D341Med (cell line): ENCODE data around the gene CD44.

ENCODE experiments used
- DNase-seq: peaks from one replicate; pipeline ENCODE4 v3.0.0; 2012; ENCODE audit warnings: low spot score

CD44 gene

GRCh38 chr11:35139722-35140282 lies 831 bp downstream of the CD44 start:
- peak; percentile 30 for DNase-seq

DNA sequence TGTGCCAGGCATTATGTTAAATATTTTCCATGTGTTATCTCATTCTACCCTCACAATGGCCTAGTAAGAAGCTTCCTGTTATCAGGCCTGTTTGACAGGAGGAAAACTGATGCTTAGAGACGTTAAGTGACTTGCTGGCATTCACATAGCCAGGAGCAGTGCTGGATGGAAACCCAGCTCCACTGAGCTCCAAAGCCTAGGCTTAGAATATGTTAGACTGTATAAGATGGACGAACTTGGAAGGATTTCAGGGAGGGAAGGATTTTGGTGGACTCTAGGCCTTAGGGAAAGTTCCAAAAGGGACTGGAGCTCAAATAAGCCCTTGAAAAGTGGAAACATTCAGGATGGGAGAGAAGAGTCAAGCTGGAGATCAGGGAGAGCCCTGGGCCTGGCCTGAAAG lies 2.1 kb downstream of the CD44 start:
- no peak for DNase-seq

GRCh38 chr11:35141571-35141971 lies 2.6 kb downstream of the CD44 start:
- no peak for DNase-seq

GRCh38 chr11:35142481-35143075 lies 3.6 kb downstream of the CD44 start:
- DNase-seq, result no peak

- DNase-seq, result no peak
These were observed 4.5 kb downstream of the CD44 start for GRCh38 chr11:35143297-35144135.

DNA sequence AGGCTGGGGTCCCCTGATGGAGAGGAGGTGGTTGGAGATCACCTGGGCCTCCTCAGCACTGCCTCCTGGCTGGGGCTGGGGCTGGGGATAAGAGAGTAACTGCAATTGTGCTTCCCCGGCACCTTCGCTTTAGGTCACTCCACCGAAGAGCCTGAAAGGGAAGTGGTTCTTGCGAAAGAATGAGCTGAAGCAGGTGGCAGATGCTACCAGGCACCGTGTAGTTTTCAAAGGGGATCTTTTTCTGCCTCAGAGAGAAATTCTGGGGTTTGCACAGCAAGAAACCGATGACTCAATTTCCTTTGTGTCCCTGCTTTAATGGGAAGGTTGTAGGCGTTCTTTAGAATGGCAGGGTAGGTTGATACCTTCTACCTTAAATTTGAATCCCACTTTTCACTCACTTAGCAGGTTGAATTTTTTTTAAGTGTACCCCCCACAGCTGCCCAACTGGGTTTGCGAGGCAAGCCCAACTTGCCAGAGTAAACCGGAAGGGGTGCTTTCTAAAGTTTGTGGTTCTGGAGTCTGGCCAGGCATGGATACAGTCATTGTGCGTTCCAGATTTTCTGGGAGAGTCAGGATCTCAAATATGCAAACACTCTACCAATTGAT lies 5.3 kb downstream of the CD44 start:
- no peak for DNase-seq

DNA sequence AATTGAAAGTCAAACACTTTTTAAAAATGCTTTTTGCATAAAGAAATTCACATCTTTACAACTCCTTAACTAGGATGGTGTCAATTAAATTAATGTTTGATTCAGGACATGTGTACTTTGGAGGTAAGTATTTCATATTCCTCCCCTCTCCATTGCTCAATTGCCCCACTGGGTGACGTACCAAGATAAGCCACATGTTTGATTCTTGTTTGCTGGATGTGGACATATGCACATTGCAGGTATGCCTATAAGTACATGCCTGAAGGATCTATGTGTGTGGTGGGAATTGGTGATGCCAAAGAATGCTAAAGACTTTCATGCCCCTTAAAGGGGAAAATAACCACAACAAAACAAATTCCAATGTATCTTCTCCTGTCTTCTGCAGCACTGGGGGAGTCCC lies 5.8 kb downstream of the CD44 start:
- no peak for DNase-seq

DNA sequence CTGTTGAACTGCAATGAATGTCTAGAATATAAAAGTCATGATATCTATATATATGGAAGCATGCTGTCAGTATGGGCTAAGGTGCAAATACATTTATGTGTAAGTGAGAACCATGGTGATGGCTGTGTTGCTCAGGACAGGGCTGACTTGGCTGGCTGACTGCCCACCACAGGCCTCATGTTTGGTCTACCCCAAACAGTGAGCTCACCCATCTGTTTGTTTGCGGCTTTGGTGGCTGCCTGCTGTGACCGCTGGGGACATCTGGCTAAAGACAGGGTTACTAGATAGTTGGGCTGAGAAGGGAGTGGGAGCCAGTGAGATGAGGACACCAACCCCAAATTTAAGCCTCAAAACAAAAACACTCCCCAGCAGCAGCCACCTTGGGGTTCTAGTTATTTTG lies 6.3 kb downstream of the CD44 start:
- DNase-seq, result no peak

- DNase-seq, result no peak
These were observed 7.1 kb downstream of the CD44 start for GRCh38 chr11:35146074-35146521.

- DNase-seq, result no peak
These were observed 7.7 kb downstream of the CD44 start for GRCh38 chr11:35146711-35147110.

DNA sequence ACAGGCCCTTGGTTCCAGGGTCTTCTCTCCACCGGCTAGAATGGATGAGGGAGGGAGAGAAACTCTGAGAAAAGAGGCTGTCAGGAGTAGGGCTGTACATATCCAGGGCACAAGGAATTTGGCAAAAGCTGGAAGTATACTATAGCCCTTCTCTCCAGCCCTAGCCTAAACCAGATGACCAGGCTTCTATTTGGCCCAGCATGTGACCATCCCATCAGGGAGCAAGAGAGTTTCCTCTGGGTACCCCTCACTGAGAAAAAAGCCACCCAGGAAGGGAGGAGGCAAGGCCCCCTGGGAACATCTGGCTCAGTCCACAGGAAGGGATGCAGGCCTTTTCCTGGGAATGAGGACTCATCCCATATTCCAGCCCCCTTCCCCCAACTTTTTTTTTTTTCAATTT lies 8.3 kb downstream of the CD44 start:
- DNase-seq, result no peak

DNA sequence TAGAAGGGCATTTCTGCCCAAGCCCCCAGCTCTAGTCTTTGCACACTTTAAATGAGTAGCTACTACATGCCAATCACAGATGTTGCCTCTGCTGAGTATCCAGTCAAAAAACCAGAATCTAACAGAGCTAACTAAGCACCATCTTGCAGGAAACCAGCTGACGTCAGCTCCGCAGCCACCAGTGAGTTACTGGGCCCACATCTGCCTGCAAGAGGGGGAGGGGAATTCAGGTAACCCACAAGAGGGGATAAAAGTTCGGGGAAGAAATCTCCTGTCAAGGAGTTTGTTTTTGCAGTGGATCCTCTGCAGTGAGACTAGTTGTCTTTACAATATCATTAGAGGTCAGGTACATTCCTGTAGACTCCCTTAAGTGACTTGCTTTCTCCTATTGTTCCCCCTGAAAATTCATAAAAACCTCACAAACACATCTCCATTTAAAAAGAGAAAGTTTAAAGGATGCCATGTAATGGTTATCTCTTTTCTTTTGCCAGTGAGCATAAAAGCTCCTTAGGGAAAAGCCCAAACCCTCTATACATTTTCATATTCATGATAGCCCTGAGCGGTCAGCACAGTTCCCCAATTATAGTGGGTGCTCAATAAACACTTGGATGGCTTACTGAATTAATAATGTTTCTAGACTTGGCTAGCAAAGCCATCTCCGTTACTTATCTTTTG lies 9.3 kb downstream of the CD44 start:
- DNase-seq, result no peak

DNA sequence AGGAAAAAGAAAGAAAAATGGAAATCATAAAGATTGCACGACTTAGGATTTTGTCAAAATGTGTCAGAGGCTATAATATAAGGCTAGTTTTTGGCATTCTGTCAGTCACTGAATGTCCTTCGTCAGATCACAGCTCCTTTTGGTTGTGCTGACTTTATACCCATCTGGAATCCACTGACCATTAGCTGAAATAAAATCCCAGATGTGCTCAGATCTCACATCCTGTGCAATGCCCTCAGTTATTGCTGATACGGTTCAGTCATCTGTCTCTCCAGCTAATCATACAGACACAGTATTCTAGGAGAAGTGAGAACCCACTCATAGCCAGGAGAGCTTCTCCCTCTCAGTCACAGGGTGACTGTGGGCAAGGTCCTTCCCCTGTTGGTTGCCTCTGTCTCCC lies 11.5 kb downstream of the CD44 start:
- no peak for DNase-seq

- DNase-seq, result no peak
These were observed 12.3 kb downstream of the CD44 start for GRCh38 chr11:35151241-35151640.

DNA sequence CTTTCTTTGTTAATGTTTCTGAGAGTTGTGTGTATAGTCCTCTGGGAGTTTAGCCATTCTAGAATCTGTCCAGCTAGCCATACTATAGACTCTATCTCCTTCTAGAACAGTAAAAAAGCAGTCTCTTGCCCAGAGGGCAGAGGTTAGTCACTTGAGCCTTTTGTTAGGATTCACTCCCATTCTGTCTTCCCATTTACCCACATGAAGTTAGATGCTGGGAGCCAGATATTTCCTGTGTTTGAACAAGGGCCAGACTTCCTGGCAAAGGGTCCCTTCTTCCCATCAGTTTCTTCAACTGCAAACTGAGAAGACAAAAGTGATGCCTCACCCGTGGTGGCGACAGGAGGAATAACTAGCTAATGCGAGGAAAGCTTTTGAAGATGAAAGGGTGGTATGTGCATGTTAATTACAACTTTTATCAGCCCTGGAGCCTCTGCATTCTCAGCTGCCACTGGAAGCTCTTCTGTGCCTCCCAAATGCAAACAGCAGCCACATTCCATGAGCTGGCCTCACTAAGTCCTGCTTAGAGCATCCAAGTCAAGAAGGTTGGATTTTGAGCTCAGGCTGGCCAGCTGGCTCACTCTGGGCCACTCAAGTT lies 12.8 kb downstream of the CD44 start:
- no peak for DNase-seq

DNA sequence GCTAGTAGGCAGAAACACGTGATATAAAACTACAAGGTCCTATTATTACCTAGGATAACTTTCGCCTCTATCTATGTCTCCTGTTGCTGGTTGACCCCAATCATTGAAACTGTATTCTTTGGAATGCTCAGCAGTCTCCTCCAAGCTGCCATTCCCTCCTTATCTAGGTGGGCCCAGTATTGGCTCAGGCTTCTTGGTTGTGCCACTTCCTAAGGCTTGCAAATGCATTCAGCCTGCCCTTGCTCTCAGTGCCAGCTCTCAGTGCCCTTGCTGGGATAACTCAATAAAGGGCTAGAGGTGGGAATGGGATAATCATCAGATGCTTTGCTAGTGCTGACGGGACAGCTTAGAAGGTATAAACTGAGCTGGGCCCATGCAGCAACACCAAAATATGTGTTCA lies 13.6 kb downstream of the CD44 start:
- DNase-seq, result no peak

GRCh38 chr11:35153280-35153679 lies 14.3 kb downstream of the CD44 start:
- DNase-seq, result no peak

- no peak for DNase-seq
These were observed 16.0 kb downstream of the CD44 start for GRCh38 chr11:35154952-35155351.

DNA sequence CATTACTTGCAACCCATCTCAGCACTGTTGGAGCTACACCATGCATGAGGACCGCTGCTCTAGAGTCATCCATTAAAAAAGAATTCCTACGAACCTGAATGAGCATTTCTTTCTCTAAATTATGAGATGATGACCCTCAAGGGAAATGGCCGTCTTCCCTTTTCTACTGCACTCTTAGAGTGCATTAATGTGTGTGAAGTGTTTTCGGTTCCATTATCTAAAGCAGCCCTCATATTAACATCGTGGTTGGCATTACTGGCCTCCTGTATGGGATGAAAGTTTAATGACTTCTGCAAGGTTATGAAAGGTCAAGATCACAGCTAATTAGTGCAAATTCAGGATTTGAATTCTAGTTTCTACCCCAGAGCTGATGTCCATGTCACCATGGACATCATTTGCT lies 16.7 kb downstream of the CD44 start:
- DNase-seq, result no peak

DNA sequence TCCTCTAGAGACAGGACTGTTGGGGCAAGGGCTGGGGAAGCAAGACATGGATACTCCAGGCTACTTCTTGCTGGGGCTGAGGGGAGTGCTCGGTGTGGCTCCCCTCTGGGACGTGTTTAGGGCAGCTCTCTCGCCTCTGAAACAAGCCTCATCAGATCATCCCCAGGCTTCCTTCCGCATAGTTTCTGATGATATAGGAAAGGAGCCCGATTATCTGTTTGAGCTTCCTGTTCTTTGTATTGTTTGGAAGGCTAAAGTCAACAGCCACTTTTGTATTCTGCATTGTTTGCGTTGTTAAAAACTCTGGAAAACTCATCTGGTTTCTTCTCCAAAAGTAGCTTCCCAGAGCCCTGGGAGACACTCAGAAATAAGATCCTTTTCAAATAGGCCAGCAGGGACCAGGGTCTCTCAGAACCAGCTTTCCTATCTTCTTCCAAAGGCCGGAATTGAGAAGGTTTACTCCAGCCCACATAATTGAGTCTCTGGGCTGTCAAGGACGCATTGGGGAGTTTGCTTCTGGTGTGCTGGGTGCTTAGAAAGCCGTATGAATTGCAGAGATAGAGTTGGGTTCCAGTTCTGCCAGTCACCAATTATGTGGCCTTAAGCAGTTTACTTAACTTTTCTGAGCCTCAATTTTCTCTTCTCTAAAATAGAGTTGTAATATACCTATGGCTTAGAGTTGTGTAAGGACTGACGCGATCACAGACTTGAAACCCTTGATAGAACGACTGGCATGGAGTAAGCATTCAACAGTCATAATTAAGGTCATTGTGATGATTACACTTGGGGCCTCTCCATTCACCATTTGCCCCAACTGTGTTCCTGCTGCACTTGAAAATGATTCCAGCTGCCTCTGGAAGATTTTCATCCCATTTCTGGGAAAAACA lies 19.1 kb downstream of the CD44 start:
- DNase-seq, result no peak
